ENCODE measurements around the gene SMAD1. TPM values are rescaled to one million over a fixed set of nuclear protein-coding genes. Genes with fewer than 3 reads are reported as not detected.

The SMAD1 gene
- total and polyA plus RNA-seq, 8 donors = 22.0 to 57.4 (median 47.9) TPM

GRCh38 chr4:145436796-145437195 is 44.9 kb upstream of the SMAD1 start:
- Histone ChIP-seq H3K27ac (no peak overlapping the region), H3K36me3 (no peaks in the 10 kb centered on the region), H3K4me1 (no peaks in the 10 kb centered on the region), H3K4me3 (no peak overlapping the region), H3K27me3 (no peaks in the 10 kb centered on the region), H3K9me3 (no peaks in the 10 kb centered on the region)
- DNase-seq (peak in 1 of 4 donors; percentile 13), ATAC-seq (no peak)
- intact Hi-C loops (cut with DNase I) = no loop called here
- TF ChIP-seq CTCF (IDR thresholded peaks at IDR 0.05) = no peak

GRCh38 chr4:145437466-145437865 is 44.2 kb upstream of the SMAD1 start:
- Histone ChIP-seq H3K27me3 (no peaks in the 10 kb centered on the region), H3K27ac (no peak overlapping the region), H3K9me3 (no peaks in the 10 kb centered on the region), H3K4me1 (no peaks in the 10 kb centered on the region), H3K4me3 (no peak overlapping the region), H3K36me3 (no peaks in the 10 kb centered on the region)
- ATAC-seq (no peak), DNase-seq (no peak)
- TF ChIP-seq CTCF (IDR thresholded peaks at IDR 0.05) = no peak
- intact Hi-C loops (cut with DNase I) = no loop called here

- H3K4me3 ChIP-seq = no peak overlapping the region
- intact Hi-C loops (cut with DNase I) = no loop called here
- no peak for TF ChIP-seq CTCF (IDR thresholded peaks at IDR 0.05)
These were observed 43.4 kb upstream of the SMAD1 start for GRCh38 chr4:145438298-145438697.

GRCh38 chr4:145440292-145441007 is 41.2 kb upstream of the SMAD1 start:
- no peak for TF ChIP-seq CTCF (IDR thresholded peaks at IDR 0.05)
- H3K27ac ChIP-seq = no peak overlapping the region
- intact Hi-C loops (cut with DNase I) = no loop called here
- no peaks in the 10 kb centered on the region for H3K27me3 ChIP-seq
- DNase-seq (no peak), ATAC-seq (no peak)
- no peaks in the 10 kb centered on the region for H3K36me3 ChIP-seq
- H3K9me3 ChIP-seq = no peaks in the 10 kb centered on the region
- H3K4me1 ChIP-seq = no peaks in the 10 kb centered on the region
- H3K4me3 ChIP-seq = no peak overlapping the region

More at GRCh38 chr4:145438298-145438697, 43.4 kb upstream of the SMAD1 start:
- no peaks in the 10 kb centered on the region for H3K9me3 ChIP-seq
- H3K4me1 ChIP-seq = no peaks in the 10 kb centered on the region
- ATAC-seq = no peak
- H3K27ac ChIP-seq = no peak overlapping the region
- no peak for DNase-seq
- no peaks in the 10 kb centered on the region for H3K27me3 ChIP-seq
- no peaks in the 10 kb centered on the region for H3K36me3 ChIP-seq

- Histone ChIP-seq H3K4me3 (no peak overlapping the region), H3K27me3 (no peaks in the 10 kb centered on the region), H3K27ac (no peak overlapping the region), H3K36me3 (no peaks in the 10 kb centered on the region), H3K4me1 (no peaks in the 10 kb centered on the region), H3K9me3 (peaks cover 0 to 2% of the 10 kb centered on the region in 2 donors)
- no peak for DNase-seq
- intact Hi-C loops (cut with DNase I) = no loop called here
- TF ChIP-seq CTCF (IDR thresholded peaks at IDR 0.05) = no peak
- ATAC-seq = no peak
These were observed 35.5 kb upstream of the SMAD1 start for GRCh38 chr4:145446184-145446583.
